Stimulated activated naive CD4-positive, alpha-beta T cell treated with Interleukin-2 at 50 U/mL for 16 hours (primary cell): ENCODE data around the gene IL18BP.

Source experiments
- DNase-seq: peaks from one replicate; lab custom pipeline; 2025; lab: John Stamatoyannopoulos, UW

Gene IL18BP

DNA sequence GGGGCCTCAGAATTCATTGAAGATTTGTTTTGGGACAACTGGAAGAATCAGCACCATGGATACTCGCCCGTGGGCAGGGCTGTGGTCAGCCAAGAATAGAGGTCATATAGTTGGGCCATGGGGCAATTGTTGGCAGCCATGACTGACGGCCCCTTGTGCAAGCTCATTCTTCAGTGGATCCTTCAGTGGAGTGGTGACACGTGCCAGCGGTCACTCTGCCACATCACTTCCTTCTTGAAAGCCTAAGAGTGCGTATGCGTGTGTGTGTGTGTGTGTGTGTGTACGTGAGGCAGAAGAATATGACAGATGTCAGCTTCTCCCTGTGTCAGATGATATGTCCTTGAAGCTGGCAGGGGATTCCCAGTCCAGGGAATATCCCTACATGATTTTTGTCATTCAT is 1.8 kb upstream of the IL18BP start:
- no peak for DNase-seq

DNA sequence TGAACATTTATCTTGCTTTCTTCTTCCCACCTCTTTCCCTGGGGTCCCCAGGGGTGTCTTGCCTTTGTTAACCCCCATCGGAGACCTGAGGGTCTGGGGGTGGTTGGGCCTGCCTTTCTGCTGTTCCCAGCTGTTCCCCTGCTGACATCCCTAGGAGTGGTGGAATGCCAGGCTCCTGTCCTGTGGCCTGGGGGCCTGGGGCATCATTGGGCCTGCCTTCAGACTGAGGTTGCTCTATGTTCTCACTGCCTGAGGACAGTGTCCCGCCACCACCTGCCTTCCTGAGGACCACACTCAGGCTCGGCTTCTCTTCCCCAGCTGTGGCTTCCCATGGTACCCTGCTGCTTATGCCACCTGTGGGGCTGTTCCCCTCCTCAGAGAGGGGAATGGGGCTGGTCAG is 1.1 kb upstream of the IL18BP start:
- no peak for DNase-seq

DNA sequence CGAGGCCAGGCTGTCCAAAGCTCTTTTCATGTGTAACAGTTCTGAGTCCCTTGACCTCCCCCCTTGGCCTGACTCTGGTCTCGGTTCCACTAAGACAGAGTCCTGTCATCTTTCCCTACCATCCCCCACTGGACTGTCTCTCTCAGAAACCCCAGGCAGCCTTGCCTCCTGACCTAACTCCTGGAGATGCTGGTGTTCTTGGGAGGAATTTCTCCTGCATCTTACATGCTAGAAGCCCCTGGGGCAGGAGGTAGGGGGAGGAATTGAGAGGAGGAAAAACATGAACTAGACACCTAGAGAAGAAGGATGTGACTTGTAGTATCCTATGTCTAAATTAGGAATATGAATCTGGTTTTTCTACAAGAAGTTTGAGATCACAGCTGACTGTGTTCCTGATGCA is 648 bp upstream of the IL18BP start:
- no peak for DNase-seq

DNA sequence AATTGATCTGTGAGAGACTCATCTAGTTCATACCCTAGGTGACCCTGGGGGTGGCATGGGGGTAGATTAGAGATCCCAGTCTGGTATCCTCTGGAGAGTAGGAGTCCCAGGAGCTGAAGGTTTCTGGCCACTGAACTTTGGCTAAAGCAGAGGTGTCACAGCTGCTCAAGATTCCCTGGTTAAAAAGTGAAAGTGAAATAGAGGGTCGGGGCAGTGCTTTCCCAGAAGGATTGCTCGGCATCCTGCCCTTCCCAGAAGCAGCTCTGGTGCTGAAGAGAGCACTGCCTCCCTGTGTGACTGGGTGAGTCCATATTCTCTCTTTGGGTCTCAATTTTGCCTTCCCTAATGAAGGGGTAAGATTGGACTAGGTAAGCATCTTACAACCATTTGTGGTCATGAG is 653 bp downstream of the IL18BP start:
- no peak for DNase-seq

DNA sequence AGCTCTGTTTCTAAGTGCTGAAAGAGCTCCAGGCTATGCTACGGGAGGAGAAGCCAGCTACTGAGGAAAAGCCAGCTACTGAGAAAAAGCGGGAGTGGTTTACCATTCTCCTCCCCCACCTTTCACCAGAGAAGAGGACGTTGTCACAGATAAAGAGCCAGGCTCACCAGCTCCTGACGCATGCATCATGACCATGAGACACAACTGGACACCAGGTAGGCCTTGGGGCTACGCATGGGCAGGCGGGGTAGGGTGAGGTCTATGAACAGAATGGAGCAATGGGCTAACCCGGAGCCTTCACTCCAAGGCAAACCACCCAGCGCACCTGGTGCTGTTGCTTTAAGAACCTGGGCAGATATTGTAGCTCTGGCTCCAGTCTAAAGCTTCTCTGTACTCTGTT is 1.1 kb downstream of the IL18BP start:
- DNase-seq = no peak

DNA sequence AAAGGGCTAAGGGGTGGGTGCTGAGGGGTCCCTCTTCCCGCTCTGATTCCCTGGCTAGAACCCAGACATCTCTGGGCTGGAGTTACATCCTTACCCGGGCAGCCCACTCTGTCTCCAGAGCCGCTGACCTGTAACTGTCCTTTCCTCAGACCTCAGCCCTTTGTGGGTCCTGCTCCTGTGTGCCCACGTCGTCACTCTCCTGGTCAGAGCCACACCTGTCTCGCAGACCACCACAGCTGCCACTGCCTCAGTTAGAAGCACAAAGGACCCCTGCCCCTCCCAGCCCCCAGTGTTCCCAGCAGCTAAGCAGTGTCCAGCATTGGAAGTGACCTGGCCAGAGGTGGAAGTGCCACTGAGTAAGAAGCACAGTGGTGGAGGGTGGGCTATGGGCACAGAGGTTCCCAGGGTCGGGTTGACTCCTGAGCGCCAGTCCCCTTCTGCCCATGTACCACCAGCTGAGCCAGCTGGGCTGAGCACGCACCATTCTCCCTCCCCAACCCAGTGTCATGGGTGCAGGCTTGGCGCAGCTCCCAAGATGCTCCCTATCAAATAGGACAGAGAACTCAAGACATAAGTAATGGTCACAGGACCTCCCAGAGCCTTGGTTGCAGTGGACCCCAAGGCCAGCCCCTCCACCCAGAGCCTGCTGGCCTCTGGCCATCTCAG is 1.6 kb downstream of the IL18BP start:
- DNase-seq = no peak

DNA sequence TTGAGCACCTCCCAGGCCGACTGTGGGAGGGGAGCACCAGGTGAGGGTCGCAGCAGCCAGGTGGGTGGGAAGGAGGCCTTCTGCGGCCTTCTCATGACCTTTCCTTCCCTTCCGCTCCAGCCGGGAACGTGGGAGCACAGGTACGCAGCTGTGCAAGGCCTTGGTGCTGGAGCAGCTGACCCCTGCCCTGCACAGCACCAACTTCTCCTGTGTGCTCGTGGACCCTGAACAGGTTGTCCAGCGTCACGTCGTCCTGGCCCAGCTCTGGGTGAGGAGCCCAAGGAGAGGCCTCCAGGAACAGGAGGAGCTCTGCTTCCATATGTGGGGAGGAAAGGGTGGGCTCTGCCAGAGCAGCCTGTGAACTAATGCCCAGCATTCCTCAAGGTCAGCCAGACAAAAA is 2.6 kb downstream of the IL18BP start:
- DNase-seq = no peak

DNA sequence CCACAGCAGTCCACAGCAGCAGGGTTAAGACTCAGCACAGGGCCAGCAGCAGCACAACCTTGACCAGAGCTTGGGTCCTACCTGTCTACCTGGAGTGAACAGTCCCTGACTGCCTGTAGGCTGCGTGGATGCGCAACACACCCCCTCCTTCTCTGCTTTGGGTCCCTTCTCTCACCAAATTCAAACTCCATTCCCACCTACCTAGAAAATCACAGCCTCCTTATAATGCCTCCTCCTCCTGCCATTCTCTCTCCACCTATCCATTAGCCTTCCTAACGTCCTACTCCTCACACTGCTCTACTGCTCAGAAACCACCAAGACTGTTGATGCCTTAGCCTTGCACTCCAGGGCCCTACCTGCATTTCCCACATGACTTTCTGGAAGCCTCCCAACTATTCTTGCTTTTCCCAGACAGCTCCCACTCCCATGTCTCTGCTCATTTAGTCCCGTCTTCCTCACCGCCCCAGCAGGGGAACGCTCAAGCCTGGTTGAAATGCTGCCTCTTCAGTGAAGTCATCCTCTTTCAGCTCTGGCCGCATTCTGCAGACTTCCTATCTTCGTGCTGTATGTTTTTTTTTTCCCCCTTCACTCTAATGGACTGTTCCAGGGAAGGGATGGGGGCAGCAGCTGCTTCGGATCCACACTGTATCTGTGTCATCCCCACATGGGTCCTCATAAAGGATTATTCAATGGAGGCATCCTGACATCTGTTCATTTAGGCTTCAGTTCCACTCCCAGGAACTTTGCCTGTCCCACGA is 3.3 kb downstream of the IL18BP start:
- DNase-seq = no peak

DNA sequence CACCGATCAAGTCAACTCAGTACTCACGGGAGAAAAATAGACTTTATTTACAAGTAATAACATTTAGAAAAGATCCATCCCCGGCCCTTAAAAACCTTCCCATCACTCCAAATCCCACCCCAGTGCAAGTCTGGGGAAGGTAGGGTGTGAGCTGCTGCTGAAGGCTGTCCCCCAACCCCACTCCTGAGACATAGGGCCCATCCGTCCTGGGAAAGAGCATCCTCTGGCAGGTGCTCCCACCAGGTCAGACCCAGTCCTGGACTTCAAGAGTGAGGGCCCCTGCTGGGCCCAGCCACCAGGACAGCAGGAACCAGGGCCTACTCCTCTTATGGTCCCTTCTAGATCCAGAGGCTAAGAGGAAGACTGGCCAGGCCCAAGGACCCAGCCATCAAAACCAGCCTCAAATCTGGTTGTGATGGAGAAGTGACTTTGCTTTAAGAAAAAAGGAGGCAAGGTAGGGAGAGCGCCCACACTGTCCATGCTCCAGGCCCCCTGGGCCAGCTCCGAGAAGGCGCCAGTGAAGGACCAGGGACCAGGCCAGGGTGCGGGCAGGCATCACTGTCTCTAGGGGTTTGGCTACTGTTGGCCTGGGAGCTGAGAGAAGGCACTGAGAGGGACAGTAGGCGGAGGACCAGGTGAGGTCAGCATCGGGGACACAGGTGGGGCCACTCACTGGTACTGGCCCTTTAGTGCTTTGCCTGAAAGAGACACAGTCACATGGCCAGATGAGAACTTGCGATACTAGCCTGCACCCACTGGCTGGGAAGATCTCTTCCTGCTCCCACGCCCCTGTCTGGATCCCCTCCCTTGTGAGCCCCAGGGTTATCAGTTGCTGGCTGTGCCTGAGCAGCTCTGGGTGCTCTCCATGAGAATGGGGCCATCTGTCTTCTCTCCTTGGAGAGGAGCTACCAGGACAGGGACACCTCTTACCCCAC is 4.4 kb downstream of the IL18BP start:
- no peak for DNase-seq

DNA sequence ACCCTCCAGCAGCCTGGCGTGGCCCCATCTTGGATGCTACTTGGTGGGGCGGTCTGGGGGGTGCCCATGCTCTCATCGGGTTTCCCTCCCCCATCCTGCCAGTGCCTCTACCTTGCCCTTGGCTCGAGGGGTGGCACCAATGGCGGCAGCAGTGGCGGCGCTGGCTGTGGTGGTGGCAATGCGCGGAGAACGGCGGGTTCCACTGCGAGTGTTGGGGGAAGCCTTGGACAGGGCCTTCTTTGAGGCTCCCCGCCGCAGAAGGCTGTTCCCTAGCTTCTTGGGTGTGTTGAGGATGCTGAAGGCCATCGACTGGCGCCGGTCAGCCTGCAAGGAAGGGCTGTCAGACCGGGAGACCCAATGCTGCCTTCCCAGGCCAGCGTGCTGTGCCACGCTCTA is 5.1 kb downstream of the IL18BP start:
- DNase-seq = no peak

DNA sequence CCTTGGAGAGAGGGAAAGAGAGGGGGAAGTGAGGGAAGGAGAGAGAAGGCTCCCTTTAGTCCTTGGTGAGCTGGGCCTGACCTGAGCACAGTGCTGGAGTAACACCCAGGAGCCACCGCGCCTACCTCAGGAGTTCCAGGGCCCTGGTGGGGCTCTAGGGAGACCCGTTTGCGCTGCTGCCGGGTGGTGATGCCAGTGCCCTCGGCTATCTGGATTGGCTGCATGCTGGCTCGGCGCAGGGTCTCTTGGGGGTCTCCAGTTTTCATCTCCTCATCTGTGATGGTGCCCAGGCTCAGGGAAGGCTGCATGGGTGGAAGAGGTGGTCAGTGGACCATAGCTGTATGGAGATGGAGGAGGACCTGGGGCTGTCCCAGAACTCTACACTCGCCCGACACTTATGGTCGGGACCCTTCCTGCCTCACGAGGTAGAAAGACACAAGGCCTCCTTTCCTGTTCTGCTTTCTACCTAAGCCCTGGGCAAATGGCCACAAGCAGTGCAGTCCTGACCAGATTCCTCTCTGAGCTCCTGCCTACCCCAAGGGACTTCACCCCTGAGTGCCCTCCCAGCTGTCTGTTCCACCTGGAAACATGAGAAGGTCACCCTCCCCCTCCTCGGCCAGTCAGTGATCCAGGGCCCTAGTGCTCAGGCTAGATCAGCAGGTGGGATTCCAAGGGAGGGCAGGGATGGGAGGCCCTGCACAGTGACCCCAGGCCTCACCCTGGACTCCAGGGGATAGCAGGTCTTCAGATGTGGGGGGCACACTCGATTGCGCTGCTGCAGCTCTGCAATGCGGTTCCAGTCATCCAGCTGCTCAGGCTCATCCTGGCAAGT is 6.0 kb downstream of the IL18BP start:
- no peak for DNase-seq

DNA sequence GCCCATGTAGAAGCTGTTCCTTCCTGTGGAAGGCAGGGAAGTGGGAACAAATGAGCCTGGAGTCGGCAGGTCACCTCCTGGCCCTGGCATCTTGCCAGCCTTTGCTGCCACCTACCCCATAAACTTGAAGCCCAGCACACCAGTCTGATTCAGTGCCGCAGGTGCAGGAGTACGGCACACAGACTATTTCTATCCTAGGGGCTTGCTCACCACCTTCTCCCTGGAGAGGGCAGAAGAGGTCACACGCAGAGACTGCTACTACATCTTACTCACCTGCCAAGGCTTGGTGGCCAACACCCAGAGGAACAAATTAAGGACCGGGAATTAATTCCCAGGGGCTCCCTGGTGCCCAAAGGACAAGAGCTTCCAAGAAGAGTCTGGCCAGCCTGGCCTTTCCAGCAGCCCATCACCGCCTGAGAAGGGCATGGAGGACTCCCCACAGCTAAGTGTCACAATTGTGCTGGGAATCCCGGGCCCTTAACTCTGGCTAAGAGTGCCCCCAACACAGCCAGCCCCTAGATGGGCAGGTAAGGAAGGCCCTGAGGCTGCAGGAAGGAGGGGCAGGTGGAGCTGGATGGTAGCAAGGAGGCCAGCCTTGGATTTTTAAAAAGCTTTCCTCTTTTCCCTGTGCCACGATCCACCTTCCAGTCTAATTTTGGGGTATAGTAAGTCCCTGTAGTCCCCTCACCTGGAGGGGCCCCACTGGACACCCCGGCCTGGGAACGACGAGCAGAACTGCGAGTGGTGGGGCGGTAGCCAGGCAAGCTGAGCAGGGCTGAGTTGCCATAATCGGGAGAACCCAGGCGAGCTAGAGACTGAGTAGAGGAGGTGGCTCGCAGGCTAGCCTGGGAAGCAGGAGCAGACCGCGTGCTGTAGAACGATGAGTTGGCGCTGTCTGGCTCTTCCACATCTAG is 6.9 kb downstream of the IL18BP start:
- no peak for DNase-seq

DNA sequence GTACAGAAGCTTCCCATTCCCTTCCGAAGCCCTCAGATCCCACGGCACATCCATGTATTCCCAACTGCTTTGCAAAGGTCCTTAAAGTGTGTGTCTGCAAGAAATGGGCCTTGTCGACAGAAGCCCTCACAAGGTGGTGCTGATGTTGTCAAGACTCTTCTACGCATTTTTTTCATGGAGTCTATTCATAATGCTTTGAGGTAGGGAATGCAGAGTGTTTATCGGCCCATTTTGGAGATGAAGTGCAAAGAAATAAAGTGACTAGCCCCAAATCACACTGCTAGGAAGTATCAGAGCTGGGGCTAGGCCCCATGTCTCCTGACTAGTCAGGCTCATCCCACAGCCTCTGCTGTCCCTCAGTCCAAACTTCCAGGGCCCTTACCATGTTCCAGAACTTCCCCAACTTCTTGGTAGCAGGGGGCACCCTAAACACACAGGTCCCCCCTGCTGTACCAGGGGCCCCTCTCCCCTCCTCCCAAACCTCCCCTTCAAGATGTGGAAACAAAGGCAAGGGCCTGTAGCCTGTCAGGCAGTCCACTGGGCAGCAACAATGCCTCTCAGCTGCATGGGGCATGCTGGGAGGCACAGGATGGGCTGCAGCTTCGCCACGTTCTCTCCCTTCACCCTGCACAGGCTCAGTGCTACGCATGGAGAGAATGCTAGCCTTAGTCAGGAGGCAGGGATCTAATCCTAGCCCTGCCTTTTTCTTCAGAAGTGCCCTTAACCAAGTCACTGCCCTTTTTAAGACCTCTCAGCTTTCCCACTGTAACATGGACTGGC is 7.8 kb downstream of the IL18BP start:
- DNase-seq = no peak

DNA sequence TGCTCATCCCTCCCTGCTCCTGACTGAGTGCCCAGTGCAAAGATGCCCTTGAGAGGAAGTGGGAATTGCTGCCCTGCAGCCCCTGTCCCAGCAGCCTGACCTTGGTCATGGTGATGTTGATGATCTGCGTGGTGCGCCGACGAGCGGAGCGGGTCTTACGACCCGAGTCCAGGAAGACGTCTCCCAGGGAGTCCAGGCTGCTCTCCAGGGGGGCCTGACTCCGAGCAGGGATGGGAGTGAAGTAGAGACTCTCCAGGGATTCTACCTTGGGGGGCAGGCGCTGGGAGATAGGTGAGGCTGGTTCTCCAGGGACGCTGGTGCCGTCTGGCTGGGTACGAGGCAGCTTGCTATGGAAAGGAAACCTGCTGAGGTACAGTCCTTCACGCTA is 8.4 kb downstream of the IL18BP start:
- no peak for DNase-seq

DNA sequence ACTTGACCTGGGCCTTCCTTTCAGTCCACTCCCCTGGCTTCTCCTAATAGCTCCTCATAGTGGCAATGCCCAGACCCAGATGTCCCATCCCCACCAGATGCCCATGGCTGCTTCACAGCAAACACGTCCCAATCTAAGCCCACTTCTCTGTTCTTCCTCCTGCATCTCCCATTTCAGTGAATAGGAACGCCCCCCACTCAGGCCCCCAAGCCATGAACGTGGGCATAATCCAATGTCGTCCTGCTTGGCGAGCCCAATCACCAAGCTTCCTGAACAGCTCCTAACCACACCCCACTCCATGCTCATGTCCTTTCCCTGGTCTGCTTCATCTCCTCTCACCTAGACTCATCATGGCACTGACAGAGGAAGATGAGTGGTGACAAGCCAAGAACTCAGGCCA is 8.9 kb downstream of the IL18BP start:
- no peak for DNase-seq

DNA sequence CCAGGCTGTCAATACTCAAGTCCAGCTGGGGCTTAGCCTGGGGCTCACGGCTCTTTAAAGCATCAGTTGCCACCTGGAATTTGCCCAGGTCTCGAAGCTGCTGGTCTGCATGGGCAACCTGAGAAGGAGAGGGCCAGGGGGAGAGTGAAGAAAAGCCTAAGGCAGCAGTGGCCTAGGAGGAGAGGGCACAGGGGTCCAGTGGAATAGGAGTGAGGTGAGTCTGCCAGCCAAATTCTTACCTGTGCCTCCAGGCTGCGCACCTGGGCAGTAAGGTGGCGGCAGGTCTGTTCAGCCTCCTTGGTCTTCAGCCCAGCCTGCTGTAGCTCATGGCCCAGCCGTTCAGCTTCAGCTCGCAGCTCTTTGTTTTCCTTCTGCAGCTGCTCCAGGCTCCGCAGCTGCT is 10.0 kb downstream of the IL18BP start:
- no peak for DNase-seq

DNA sequence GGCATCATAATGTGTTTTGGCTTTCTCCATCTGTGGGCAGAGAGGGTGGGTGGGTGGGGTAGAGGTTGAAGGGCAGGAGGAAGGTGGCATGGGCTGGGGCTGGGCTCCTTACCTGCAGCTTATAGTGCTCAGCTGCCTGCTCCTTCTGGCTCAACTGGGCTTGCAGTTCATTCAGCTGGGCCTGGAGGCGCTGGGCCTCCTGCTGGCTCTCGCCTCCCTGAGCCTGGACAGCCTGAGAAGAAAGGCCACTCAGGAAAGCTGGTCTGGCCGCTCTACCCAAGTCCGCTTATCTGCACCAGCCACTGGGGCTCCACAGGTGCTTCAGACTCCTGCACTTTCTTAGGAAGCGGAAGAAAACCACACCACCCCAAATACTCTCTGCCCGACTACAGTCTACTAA is 10.4 kb downstream of the IL18BP start:
- no peak for DNase-seq

DNA sequence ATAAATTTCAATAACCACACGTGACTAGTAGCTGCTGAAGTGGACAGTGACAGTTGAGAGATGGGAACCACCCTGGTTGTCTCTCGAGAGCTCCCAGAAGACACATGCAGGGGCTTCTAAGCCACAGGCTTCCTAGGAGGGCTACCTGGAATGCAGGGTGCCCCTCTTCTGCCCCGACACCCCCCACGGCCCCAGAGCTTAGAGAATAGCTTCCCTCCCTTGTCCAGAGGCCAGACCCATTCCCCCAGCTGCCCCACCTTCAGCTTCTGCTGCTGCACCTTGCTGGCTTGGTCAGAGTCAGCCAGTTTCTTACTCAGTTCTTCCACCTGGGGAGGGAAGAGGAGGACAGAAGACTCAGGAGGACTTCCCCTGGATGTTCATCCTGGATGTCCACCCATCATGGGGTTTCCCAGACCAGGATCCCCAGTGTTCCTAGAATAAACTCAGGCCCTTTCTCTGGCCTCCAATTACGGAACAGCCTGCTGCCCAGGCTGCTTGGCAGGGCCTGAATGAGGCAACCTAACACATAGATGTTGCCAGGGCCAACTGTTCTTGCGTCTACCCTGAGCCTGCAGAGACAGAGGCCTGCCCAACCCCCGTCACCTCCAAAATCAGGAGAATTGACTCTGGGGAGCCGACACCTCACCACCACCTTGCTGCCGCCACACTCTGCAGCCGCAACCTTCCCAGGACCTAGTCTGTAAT is 12.0 kb downstream of the IL18BP start:
- no peak for DNase-seq

DNA sequence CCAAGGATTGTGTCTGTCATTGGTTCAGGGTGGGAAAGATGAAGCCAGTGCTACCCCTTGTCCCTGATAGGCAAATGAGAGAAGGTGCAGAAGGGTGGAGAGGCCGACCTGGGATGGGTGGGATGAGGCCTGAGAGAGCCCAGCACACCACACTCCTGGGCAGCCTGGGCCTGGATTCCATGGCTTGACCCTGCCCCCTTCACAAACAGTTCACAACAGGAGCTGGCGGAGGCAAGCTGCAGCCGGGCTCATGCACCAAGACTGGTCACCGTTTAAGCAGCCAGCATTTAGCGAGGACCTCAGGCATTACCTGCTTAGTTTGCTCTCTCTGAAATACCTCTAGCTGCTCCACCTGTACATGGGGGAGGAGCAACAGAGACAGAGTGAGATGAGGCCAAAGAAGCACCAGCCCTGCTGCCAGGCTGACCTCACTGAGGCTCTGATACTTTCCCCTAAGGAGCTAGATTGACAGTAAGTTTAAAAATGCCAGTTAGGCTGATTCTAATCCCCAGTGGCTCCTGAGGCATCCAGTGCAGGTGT is 13.5 kb downstream of the IL18BP start:
- DNase-seq = no peak
